Spleen (tissue), 11 donors: Measurements from ENCODE around the gene DCBLD2. TPM values are rescaled to one million over a fixed set of nuclear protein-coding genes. Genes with fewer than 3 reads are reported as not detected.

Experiments
- DNase-seq: peaks from one replicate; pipeline ENCODE4 v3.0.0-alpha.2; 2020
- H3K27ac ChIP-seq, 8 donors: fragments of 200-600 bp; sonication (generic) in 7 of 8; 1 replicate in 4 of 8; 2 replicates in 4 of 8; pipeline versions ENCODE4 v1.5.0 to v1.8.0; 2016 to 2021; ENCODE audit warnings: inconsistent platforms in 4 of 8, mild to moderate bottlenecking in 4 of 8, moderate library complexity in 1 of 8
- H3K27me3 ChIP-seq, 7 donors: fragments of 200-600 bp; sonication (generic) in 6 of 7; replicated peaks in 1 of 7; 1 replicate in 4 of 7; 2 replicates in 3 of 7; pipeline versions ENCODE4 v1.5.0 to v1.8.0; 2016 to 2021; ENCODE audit warnings: inconsistent platforms in 3 of 7, mild to moderate bottlenecking in 1 of 7
- H3K36me3 ChIP-seq, 6 donors: fragments of 200-600 bp; sonication (generic) in 5 of 6; 1 replicate in 4 of 6; 2 replicates in 2 of 6; pipeline versions ENCODE4 v1.5.0 to v1.8.0; 2016 to 2021; ENCODE audit warnings: inconsistent platforms in 2 of 6
- H3K4me1 ChIP-seq, 6 donors: fragments of 200-600 bp; sonication (generic) in 5 of 6; 1 replicate in 3 of 6; 2 replicates in 3 of 6; pipeline versions ENCODE4 v1.5.0 to v1.8.0; 2016 to 2021; ENCODE audit warnings: inconsistent platforms in 3 of 6
- H3K4me3 ChIP-seq, 8 donors: fragments of 200-600 bp; sonication (generic) in 7 of 8; 1 replicate in 4 of 8; 2 replicates in 4 of 8; pipeline versions ENCODE4 v1.5.0 to v1.8.0; 2016 to 2021; ENCODE audit warnings: inconsistent platforms in 4 of 8, mild to moderate bottlenecking in 4 of 8, moderate library complexity in 2 of 8
- H3K9me3 ChIP-seq, 8 donors: fragments of 200-600 bp; sonication (generic) in 7 of 8; 1 replicate in 4 of 8; 2 replicates in 4 of 8; pipeline versions ENCODE4 v1.5.0 to v1.8.0; 2016 to 2021; ENCODE audit warnings: inconsistent platforms in 4 of 8
- CTCF ChIP-seq, 11 experiments: fragments of 200-600 bp in 7 of 11; fragments of 450-650 bp in 4 of 11; sonication (generic) in 4 of 11; IDR thresholded peaks in 8 of 11; conservative IDR thresholded peaks in 3 of 11; 1 replicate in 7 of 11; 2 replicates in 4 of 11; pipeline versions ENCODE4 v1.4.0 to v1.8.0; 2016 to 2021; ENCODE audit warnings: antibody characterized with exemption in 11 of 11, inconsistent platforms in 4 of 11, mild to moderate bottlenecking in 1 of 11
- POLR2A ChIP-seq, 3 donors: fragments of 450-650 bp; IDR thresholded peaks; one replicate each; pipeline ENCODE4 v1.5.1; 2017; ENCODE audit warnings: antibody characterized with exemption in 3 of 3, mild to moderate bottlenecking in 1 of 3
- POLR2AphosphoS5 ChIP-seq, 3 donors: sonication (generic); formaldehyde crosslinking; IDR thresholded peaks; one replicate each; pipeline ENCODE4 v1.5.1; 2017; ENCODE audit warnings: antibody characterized with exemption in 3 of 3
- WGBS, 5 donors: extraction: QIAGEN DNeasy Blood & Tissue Kit in 3 of 5; methylation state at CpG; one replicate each; pipeline versions ENCODE4 v1.1.5 to v1.1.7; 2013 to 2018; 5-methylcytosine and 5-hydroxymethylcytosine counted together
- intact Hi-C: fragments of 100-400 bp; cut with DNase I; formaldehyde crosslinking; loops from one replicate; pipeline ENCODE4 v1.15.0; 2023; ENCODE audit warnings: low total_unique reads
- polyA plus RNA-seq, 3 donors: library from polyadenylated mRNA; stranded (reverse); fragments of 200-250 nt; gene quantifications; one replicate each; pipeline ENCODE4 v1.2.1, GENCODE V29; 2013
- total RNA-seq, 7 donors: library from RNA; depleted of rRNA in 3 of 7; stranded (reverse); fragments of >200 nt in 3 of 7; fragmentation: NEBNext Ultra II Directional in 4 of 7; extraction: Animal tissue kit (Norgen Biotek cat#: 25700) in 4 of 7; gene quantifications; one replicate each; pipeline versions ENCODE4 v1.1.0 to v1.2.1, GENCODE V29; 2016 to 2021
- donor health status: healthy with polysubstance abuse.
- donor health status: DM: no; HTN: no; CAD: no; lungs with moderate emphysema.
- donor health status: DM: no; HTN: no; CAD: no.
- donor health status: Bipolar disorder and iron deficiency.
- donor health status: healthy.
- donor health status: DM: no; HTN: no; CAD: no.
- donor health status: DM: yes; HTN: yes; CAD: no.

Gene DCBLD2
- total and polyA plus RNA-seq, 10 donors, result 0.91 to 10.4 (median 4.3) TPM

- Histone ChIP-seq H3K4me3 (no peak overlapping the region), H3K36me3 (no peaks in the 10 kb centered on the region), H3K4me1 (no peaks in the 10 kb centered on the region), H3K9me3 (no peaks in the 10 kb centered on the region), H3K27ac (no peak overlapping the region), H3K27me3 (no peaks in the 10 kb centered on the region)
- WGBS, 5 donors, result 39 to 49% (median 48%) methylated on average over 3 of the region's 3 CpGs
- intact Hi-C loops, result no loop called here
- TF ChIP-seq POLR2AphosphoS5 (IDR thresholded peaks at IDR 0.05) (no peak), POLR2A (IDR thresholded peaks at IDR 0.05) (no peak), CTCF (IDR thresholded peaks at IDR 0.05 in 8 of 11, conservative IDR thresholded peaks at IDR 0.05 in 3 of 11) (no peak)
- no peak for DNase-seq
These were observed 7.8 kb downstream of the DCBLD2 start for GRCh38 chr3:98893740-98894139.

GRCh38 chr3:98892263-98892662, 9.2 kb downstream of the DCBLD2 start:
- intact Hi-C loops, result no loop called here
- WGBS, 5 donors, result 93 to 99% (median 97%) methylated on average over 3 of the region's 3 CpGs
- H3K27me3 ChIP-seq, result no peaks in the 10 kb centered on the region
- no peak overlapping the region for H3K27ac ChIP-seq
- no peaks in the 10 kb centered on the region for H3K9me3 ChIP-seq
- H3K36me3 ChIP-seq, result no peaks in the 10 kb centered on the region
- H3K4me1 ChIP-seq, result no peaks in the 10 kb centered on the region
- DNase-seq, result no peak
- TF ChIP-seq POLR2AphosphoS5 (IDR thresholded peaks at IDR 0.05) (no peak), POLR2A (IDR thresholded peaks at IDR 0.05) (no peak), CTCF (IDR thresholded peaks at IDR 0.05 in 8 of 11, conservative IDR thresholded peaks at IDR 0.05 in 3 of 11) (no peak)
- no peak overlapping the region for H3K4me3 ChIP-seq

GRCh38 chr3:98890965-98891910, 10.3 kb downstream of the DCBLD2 start:
- no peak overlapping the region for H3K27ac ChIP-seq
- no peaks in the 10 kb centered on the region for H3K27me3 ChIP-seq
- H3K4me1 ChIP-seq, result peaks cover 0 to 6% (median 0%) of the 10 kb centered on the region in 6 donors
- TF ChIP-seq POLR2AphosphoS5 (IDR thresholded peaks at IDR 0.05) (no peak), CTCF (IDR thresholded peaks at IDR 0.05 in 8 of 11, conservative IDR thresholded peaks at IDR 0.05 in 3 of 11) (no peak), POLR2A (IDR thresholded peaks at IDR 0.05) (no peak)
- DNase-seq, result no peak
- H3K9me3 ChIP-seq, result no peaks in the 10 kb centered on the region
- no peaks in the 10 kb centered on the region for H3K36me3 ChIP-seq
- intact Hi-C loops, result no loop called here
- 52 to 81% (median 66%) methylated on average over 3 of the region's 3 CpGs for WGBS, 5 donors
- H3K4me3 ChIP-seq, result no peak overlapping the region

GRCh38 chr3:98890181-98890835, 11.2 kb downstream of the DCBLD2 start:
- Histone ChIP-seq H3K4me1 (peaks cover 0 to 6% (median 0%) of the 10 kb centered on the region in 6 donors), H3K27ac (no peak overlapping the region), H3K27me3 (no peaks in the 10 kb centered on the region), H3K36me3 (no peaks in the 10 kb centered on the region), H3K9me3 (no peaks in the 10 kb centered on the region), H3K4me3 (no peak overlapping the region)
- no peak for DNase-seq
- TF ChIP-seq CTCF (IDR thresholded peaks at IDR 0.05 in 8 of 11, conservative IDR thresholded peaks at IDR 0.05 in 3 of 11) (no peak), POLR2AphosphoS5 (IDR thresholded peaks at IDR 0.05) (no peak)
- intact Hi-C loops, result no loop called here
- 80 to 97% (median 89%) methylated on average over 1 of the region's 1 CpG for WGBS, 5 donors
